Lower leg skin (tissue), 4 donors: Measurements from ENCODE around the gene ELMO3. TPM values are rescaled to one million over a fixed set of nuclear protein-coding genes. Genes with fewer than 3 reads are reported as not detected.

Experiments
- DNase-seq, 2 donors: peaks; one replicate each; pipeline ENCODE4 v3.0.0-alpha.2; 2019; ENCODE audit warnings: low spot score in 2 of 2
- H3K4me3 ChIP-seq: fragments of 200-600 bp; sonication (generic); 2 replicates; pipeline ENCODE4 v1.5.1; 2017; ENCODE audit warnings: mild to moderate bottlenecking, low read depth; ENCODE audit not compliant: poor library complexity, severe bottlenecking
- POLR2A ChIP-seq, 2 donors: fragments of 450-650 bp; IDR thresholded peaks; one replicate each; pipeline ENCODE4 v1.6.1; 2016 to 2017; ENCODE audit warnings: antibody characterized with exemption in 2 of 2, mild to moderate bottlenecking in 1 of 2, moderate library complexity in 1 of 2
- WGBS, 2 donors: methylation state at CpG; one replicate each; pipeline ENCODE4 v1.1.5; 2018; 5-methylcytosine and 5-hydroxymethylcytosine counted together
- intact Hi-C: fragments of 100-400 bp; cut with DNase I; formaldehyde crosslinking; loops from one replicate; pipeline ENCODE4 v1.15.0; 2023; ENCODE audit warnings: low total_unique reads
- total RNA-seq, 4 donors: library from RNA; depleted of rRNA; stranded (reverse); fragments of >200 nt; gene quantifications; one replicate each; pipeline ENCODE4 v1.1.0, GENCODE V29; 2016
- TF ChIP-seq, protein P1 (sequence below), 3 donors: fragments of 450-650 bp; IDR thresholded peaks; one replicate each; pipeline ENCODE4 v1.5.1; 2016; ENCODE audit warnings: antibody characterized with exemption in 3 of 3, mild to moderate bottlenecking in 3 of 3, moderate library complexity in 2 of 3

ELMO3 gene
- total RNA-seq, 4 donors from 2014 or later, result 37.2 to 62.2 (median 51.6) TPM

DNA sequence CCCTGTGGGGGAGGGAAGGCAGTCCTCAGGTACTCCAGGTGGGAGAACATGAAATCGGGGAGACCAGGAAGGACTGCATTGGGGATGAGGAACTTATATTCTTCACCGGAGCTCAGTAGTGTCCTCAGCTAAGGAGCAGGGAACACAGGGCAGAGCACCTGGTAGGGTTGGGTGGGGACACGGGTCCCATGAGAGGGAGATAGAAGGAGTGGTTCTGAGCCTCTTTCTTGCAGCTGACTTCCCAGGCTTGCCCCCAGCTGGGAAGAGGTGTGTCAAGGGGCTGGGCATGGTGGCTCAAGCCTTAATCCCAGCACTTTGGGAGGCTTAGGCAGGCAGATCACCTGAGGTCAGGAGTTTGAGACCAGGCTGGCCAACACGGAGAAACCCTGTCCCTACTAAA, 46.3 kb downstream of the ELMO3 start:
- no peak overlapping the region for H3K4me3 ChIP-seq
- 73 to 77% methylated on average over 4 of the region's 4 CpGs for WGBS, 2 donors
- no peak for TF ChIP-seq POLR2A (IDR thresholded peaks at IDR 0.05)
- TF ChIP-seq, protein P1, sequence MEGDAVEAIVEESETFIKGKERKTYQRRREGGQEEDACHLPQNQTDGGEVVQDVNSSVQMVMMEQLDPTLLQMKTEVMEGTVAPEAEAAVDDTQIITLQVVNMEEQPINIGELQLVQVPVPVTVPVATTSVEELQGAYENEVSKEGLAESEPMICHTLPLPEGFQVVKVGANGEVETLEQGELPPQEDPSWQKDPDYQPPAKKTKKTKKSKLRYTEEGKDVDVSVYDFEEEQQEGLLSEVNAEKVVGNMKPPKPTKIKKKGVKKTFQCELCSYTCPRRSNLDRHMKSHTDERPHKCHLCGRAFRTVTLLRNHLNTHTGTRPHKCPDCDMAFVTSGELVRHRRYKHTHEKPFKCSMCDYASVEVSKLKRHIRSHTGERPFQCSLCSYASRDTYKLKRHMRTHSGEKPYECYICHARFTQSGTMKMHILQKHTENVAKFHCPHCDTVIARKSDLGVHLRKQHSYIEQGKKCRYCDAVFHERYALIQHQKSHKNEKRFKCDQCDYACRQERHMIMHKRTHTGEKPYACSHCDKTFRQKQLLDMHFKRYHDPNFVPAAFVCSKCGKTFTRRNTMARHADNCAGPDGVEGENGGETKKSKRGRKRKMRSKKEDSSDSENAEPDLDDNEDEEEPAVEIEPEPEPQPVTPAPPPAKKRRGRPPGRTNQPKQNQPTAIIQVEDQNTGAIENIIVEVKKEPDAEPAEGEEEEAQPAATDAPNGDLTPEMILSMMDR (IDR thresholded peaks at IDR 0.05), result no peak

DNA sequence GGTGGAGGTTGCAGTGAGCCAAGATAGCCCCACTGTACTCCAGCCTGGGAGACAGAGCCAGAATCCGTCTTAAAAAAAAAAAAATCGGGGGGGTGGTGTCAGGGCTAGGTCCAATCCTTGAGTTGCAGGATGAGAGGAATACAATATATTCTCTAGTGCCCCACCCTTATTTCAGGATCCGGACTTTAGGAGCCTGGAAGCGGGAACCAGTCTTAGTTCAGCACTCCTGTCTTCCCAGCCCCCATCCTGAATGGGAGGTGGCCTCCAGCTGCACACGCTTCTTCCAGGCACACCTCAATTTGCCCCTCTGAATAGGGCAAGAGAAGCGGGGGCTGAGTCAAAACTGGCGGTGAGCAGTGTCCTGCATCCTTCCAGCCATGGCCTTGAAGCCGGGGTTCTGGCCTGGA, 46.7 kb downstream of the ELMO3 start:
- 8 to 11% methylated on average over 8 of the region's 8 CpGs for WGBS, 2 donors
- no peak for DNase-seq
- intact Hi-C loops, result no loop called here
- TF ChIP-seq, protein P1 (IDR thresholded peaks at IDR 0.05), result no peak
- TF ChIP-seq POLR2A (IDR thresholded peaks at IDR 0.05), result no peak
- peak overlapping the region; percentile 44 for H3K4me3 ChIP-seq

More for the DNA sequence above, 46.3 kb downstream of the ELMO3 start:
- intact Hi-C loops, result no loop called here
- DNase-seq, result no peak

DNA sequence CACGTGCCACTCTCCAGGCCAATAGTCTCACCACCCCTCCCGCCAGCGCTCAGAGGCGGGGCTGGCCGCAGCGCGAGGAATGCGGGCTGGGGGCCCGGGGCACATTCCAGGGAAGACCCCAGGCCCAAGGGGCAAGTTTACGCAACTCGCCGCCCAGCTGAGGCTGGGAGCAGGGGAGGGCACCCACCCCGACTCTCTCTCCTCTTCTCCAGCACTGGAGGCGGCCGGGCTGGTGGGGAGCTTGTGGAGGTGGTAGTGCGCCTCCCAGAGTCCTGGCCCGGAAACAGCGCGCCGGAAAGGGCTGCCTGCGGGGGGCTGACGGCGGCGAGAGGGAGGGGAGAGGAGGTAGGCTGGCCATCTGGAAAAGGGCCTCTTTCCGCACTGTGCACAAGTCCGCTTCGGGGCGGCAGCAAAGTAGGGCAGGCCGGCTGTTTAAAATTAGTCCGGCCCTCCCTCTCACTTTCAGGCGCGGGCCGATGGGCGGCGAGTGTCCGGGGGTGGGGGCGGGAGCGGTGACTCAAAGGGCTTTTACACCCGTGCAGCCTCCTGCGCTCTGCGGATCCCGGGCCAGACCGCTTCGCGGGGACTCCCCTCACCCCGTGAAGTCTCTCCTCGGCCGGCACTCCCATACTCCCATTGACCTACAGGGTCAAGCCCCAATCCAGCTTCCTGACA, 47.3 kb downstream of the ELMO3 start:
- intact Hi-C loops, result no loop called here
- H3K4me3 ChIP-seq, result peak overlapping the region; percentile 44
- WGBS, 2 donors, result 1% methylated on average over 32 to 48 of the region's 48 CpGs
- TF ChIP-seq POLR2A (IDR thresholded peaks at IDR 0.05), result no peak
- TF ChIP-seq, protein P1 (IDR thresholded peaks at IDR 0.05), result peak in 1 of 3 donors; percentile 33
- DNase-seq, result peak; percentile 53 to 95

DNA sequence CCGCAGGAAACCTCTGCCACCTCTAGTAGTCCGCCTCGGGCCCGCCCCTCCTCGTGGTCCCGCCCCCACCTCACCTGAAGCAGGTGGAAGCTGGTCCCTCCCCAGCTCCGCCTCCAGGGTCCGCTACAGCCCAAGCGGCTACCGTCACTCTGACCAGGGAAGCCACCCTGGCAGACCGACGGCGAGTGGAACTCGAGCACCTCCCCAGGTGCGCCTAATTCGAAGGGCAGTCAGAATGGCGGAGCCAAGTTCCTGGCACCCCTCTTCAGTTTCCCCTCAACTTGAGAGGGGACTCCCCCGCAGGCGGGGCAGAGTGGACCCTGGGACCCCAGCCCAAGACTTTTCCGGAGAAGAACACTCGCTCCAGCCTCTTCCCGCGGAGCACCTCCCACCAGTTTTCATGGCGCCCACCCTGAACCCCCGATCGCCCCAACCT, 47.8 kb downstream of the ELMO3 start:
- peak overlapping the region; percentile 44 for H3K4me3 ChIP-seq
- peak in 1 of 2 donors; percentile 91 for DNase-seq
- intact Hi-C loops, result no loop called here
- TF ChIP-seq POLR2A (IDR thresholded peaks at IDR 0.05), result no peak
- TF ChIP-seq, protein P1 (IDR thresholded peaks at IDR 0.05), result no peak
- 0% methylated on average over 13 to 15 of the region's 26 CpGs for WGBS, 2 donors

DNA sequence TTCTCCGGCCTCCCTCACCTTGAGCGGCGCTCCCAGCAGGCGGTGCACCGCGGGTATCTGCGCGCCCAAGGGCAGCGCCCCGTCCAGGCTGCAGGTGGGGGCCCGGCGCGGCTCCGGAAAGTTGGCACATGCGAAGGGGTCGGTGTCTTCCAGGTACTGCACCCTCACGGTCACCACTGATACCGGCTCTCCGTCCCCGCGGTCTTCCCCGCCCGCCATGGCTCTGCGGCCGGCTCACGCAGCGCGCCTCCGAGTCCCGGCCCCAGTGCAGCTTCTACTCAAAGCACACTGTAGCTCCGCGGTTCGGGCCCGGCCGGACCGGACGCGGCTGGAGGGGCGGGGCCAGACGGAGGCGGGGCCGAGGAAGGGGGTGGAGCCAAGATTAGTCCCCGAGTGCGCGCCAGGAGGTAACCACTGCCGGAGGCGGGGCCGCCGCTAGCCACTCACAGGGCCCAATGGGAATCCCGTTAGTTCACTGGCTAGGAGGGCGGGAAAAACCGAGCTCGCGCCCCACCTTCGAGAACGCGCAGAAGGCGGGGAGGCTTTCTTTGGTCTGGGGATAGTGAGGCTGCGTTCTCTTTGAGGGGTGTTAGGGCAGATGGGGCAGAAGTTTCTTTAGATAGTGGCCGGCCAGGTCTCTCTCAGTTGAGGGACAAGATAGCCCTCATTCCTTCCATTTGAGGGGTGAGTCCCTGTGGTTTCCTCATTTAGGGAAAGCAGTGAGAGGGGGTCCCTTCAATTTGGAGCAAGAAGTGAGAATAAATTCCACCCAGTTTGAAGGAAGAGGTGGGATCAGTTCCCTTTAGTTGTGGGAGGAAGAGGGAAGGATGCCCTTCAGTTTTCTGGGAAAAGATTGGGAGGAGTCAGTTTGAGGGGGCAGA, 48.5 kb downstream of the ELMO3 start, which contains the start of gene FHOD1:
Gene FHOD1 (minus strand): TSS at position 290 of the 881 bp plus-strand sequence. CDS start 71 bp downstream, at position 219.
- 0 to 1% methylated on average over 33 to 57 of the region's 60 CpGs for WGBS, 2 donors

More for the DNA sequence above, 48.5 kb downstream of the ELMO3 start, which contains the start of gene FHOD1:
- intact Hi-C loops, result no loop called here
- peak within 1 kb of the TSS; percentile 44 for H3K4me3 ChIP-seq
- TF ChIP-seq, protein P1 (IDR thresholded peaks at IDR 0.05), result peak in 1 of 3 donors; percentile 25
- no peak for TF ChIP-seq POLR2A (IDR thresholded peaks at IDR 0.05)
- DNase-seq, result peak; percentile 97 to 100
